K562 (cell line): ENCODE data around the gene AHI1. TPM values are rescaled to one million over a fixed set of nuclear protein-coding genes. Genes with fewer than 3 reads are reported as not detected.

ENCODE experiments used
- CTBP1 ChIP-seq: fragments of 450-650 bp; IDR thresholded peaks from 2 replicates; pipeline ENCODE4 v1.6.1; 2016; ENCODE audit warnings: borderline replicate concordance
- CXXC5 ChIP-seq: fragments of 250-450 bp; sonication (Bioruptor Pico); IDR thresholded peaks from 2 replicates; pipeline ENCODE4 v1.8.0; 2022; ENCODE audit warnings: inconsistent platforms, mild to moderate bottlenecking, moderate library complexity
- HNRNPLL ChIP-seq: fragments of 200-400 bp; formaldehyde crosslinking; IDR thresholded peaks from 2 replicates; pipeline ENCODE4 v1.6.1; 2017; ENCODE audit warnings: low read length, low read depth, mild to moderate bottlenecking; ENCODE audit not compliant: poor library complexity, severe bottlenecking
- JUND ChIP-seq, 2 experiments: IDR thresholded peaks; 2 replicates in 1 of 2; 3 replicates in 1 of 2; pipeline ENCODE4 v1.6.1; 2011; ENCODE audit warnings: borderline replicate concordance in 2 of 2, low read depth in 2 of 2, low read length in 2 of 2, improper control_type of control experiment in 1 of 2, missing biosample characterization in 1 of 2, missing genetic modification characterization in 1 of 2, missing genetic modification reagents in 1 of 2
- THRB ChIP-seq: fragments of 450-650 bp; formaldehyde crosslinking; conservative IDR thresholded peaks from 2 replicates; pipeline ENCODE4 v1.4.0; 2022; ENCODE audit warnings: mild to moderate bottlenecking, missing genetic modification characterization
- UBTF ChIP-seq, 2 experiments: IDR thresholded peaks; 2 replicates each; pipeline ENCODE4 v1.6.1; 2012; ENCODE audit warnings: improper control_type of control experiment in 2 of 2, low read depth in 2 of 2, low read length in 2 of 2, borderline replicate concordance in 1 of 2
- VEZF1 ChIP-seq: fragments of 200-800 bp; sonication (Bioruptor generic); IDR thresholded peaks from 2 replicates; pipeline ENCODE4 v1.6.1; 2017; ENCODE audit warnings: missing genetic modification characterization, missing compliant biosample characterization
- ZNF3 ChIP-seq: fragments of 250-450 bp; sonication (Bioruptor Pico); IDR thresholded peaks from 2 replicates; pipeline ENCODE4 v1.5.0; 2021; ENCODE audit warnings: mild to moderate bottlenecking, moderate library complexity
- polyA plus RNA-seq, 8 experiments: library from polyadenylated mRNA; depleted of rRNA in 4 of 8; stranded (reverse) in 5 of 8; unstranded in 3 of 8; fragments of >200 nt; fragmentation: Nextera tagmentation in 2 of 8; fragmentation: Illumina TruSeq in 1 of 8; extraction: Ambion mirVana in 2 of 8; extraction: Trizol in 1 of 8; gene quantifications; 2 replicates each; pipeline versions ENCODE4 v1.2.1 to v1.2.3, GENCODE V29; 2011 to 2014; ENCODE audit warnings: inconsistent platforms in 1 of 8, missing spikeins in 1 of 8
- total RNA-seq, 7 experiments: library from RNA; depleted of rRNA in 6 of 7; stranded (reverse); fragments of >200 nt in 6 of 7; fragmentation: Illumina TruSeq in 2 of 7; extraction: Trizol in 2 of 7; gene quantifications; 2 replicates each; pipeline versions ENCODE4 v1.2.1 to v1.2.3, GENCODE V29; 2011 to 2021; ENCODE audit warnings: low replicate concordance in 1 of 7
- TF ChIP-seq, protein P1 (sequence below): fragments of 450-650 bp; IDR thresholded peaks from 2 replicates; pipeline ENCODE4 v1.7.1; 2018; ENCODE audit warnings: mild to moderate bottlenecking, low read depth; ENCODE audit not compliant: partially characterized antibody
- TF ChIP-seq, protein P2 (sequence below): fragments of 250-450 bp; sonication (Bioruptor Pico); IDR thresholded peaks from 2 replicates; pipeline ENCODE4 v1.5.0; 2021; ENCODE audit warnings: mild to moderate bottlenecking, borderline replicate concordance

Gene AHI1
- total and polyA plus RNA-seq, 9 of the 15 experiments (the other 6 are each of a cell fraction or from before 2014, with no cell fraction given), result 24.7 to 54.9 (median 32.2) TPM

- TF ChIP-seq JUND (IDR thresholded peaks at IDR 0.05; ENCODE audit: borderline replicate concordance, low read depth, low read length), result 0 out of 2 replicates have a peak, but pooled peaks have one; percentile 45
- peak; percentile 10; the same call in 1 of the 3 replicates for TF ChIP-seq JUND (tag; IDR thresholded peaks at IDR 0.05; ENCODE audit: borderline replicate concordance, low read depth, low read length)
- TF ChIP-seq THRB, result peak; percentile 22; the same call in 1 of the 2 replicates
- TF ChIP-seq, protein P1, sequence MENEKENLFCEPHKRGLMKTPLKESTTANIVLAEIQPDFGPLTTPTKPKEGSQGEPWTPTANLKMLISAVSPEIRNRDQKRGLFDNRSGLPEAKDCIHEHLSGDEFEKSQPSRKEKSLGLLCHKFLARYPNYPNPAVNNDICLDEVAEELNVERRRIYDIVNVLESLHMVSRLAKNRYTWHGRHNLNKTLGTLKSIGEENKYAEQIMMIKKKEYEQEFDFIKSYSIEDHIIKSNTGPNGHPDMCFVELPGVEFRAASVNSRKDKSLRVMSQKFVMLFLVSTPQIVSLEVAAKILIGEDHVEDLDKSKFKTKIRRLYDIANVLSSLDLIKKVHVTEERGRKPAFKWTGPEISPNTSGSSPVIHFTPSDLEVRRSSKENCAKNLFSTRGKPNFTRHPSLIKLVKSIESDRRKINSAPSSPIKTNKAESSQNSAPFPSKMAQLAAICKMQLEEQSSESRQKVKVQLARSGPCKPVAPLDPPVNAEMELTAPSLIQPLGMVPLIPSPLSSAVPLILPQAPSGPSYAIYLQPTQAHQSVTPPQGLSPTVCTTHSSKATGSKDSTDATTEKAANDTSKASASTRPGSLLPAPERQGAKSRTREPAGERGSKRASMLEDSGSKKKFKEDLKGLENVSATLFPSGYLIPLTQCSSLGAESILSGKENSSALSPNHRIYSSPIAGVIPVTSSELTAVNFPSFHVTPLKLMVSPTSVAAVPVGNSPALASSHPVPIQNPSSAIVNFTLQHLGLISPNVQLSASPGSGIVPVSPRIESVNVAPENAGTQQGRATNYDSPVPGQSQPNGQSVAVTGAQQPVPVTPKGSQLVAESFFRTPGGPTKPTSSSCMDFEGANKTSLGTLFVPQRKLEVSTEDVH, result no peak
- TF ChIP-seq ZNF3 (CRISPR knock-in tag), result no peak
- TF ChIP-seq UBTF (IDR thresholded peaks at IDR 0.05; ENCODE audit: borderline replicate concordance in 1 of 2, low read depth in 2 of 2, low read length in 2 of 2), result peak; percentile 32 to 64; a peak in 1 of 4 replicates
- TF ChIP-seq HNRNPLL, result peak; percentile 63
- TF ChIP-seq CTBP1, result 0 out of 2 replicates have a peak, but pooled peaks have one; percentile 13
- 0 out of 2 replicates have a peak, but pooled peaks have one; percentile 29 for TF ChIP-seq CXXC5 (CRISPR knock-in tag)
- TF ChIP-seq, protein P2, sequence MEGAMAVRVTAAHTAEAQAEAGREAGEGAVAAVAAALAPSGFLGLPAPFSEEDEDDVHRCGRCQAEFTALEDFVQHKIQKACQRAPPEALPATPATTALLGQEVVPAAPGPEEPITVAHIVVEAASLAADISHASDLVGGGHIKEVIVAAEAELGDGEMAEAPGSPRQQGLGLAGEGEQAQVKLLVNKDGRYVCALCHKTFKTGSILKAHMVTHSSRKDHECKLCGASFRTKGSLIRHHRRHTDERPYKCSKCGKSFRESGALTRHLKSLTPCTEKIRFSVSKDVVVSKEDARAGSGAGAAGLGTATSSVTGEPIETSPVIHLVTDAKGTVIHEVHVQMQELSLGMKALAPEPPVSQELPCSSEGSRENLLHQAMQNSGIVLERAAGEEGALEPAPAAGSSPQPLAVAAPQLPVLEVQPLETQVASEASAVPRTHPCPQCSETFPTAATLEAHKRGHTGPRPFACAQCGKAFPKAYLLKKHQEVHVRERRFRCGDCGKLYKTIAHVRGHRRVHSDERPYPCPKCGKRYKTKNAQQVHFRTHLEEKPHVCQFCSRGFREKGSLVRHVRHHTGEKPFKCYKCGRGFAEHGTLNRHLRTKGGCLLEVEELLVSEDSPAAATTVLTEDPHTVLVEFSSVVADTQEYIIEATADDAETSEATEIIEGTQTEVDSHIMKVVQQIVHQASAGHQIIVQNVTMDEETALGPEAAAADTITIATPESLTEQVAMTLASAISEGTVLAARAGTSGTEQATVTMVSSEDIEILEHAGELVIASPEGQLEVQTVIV, result peak; percentile 25; the same call in 1 of the 2 replicates
- 0 out of 2 replicates have a peak, but pooled peaks have one; percentile 43 for TF ChIP-seq VEZF1
Measured at GRCh38 chr6:135499441-135500340, 2.2 kb upstream of the AHI1 start (continued).
